Measurements from ENCODE around the gene NSG1. TPM values are rescaled to one million over a fixed set of nuclear protein-coding genes. Genes with fewer than 3 reads are reported as not detected.
A peak's percentile ranks its signal among the peaks of the same experiment; 100 is the strongest.
"Not testable (repeated sequence)": the region's sequence is repeated elsewhere in the genome, so short reads cannot be mapped to it uniquely, and the experiment has no call there.

NSG1 gene, protein sequence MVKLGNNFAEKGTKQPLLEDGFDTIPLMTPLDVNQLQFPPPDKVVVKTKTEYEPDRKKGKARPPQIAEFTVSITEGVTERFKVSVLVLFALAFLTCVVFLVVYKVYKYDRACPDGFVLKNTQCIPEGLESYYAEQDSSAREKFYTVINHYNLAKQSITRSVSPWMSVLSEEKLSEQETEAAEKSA
- 1.8 TPM for polyA plus RNA-seq (2013, experiment 1 of 2; ENCODE audit: insufficient read length)
- polyA plus RNA-seq (2013, experiment 2 of 2; ENCODE audit: insufficient read length), result 2.1 TPM

- DNase-seq, result peak; percentile 19
These were observed at the start of gene NSG1 for GRCh38 chr4:4386736-4387392. Gene NSG1, plus strand, starts transcription at chr4:4387102. Its CDS starts 528 bp downstream, at chr4:4387630.

DNA sequence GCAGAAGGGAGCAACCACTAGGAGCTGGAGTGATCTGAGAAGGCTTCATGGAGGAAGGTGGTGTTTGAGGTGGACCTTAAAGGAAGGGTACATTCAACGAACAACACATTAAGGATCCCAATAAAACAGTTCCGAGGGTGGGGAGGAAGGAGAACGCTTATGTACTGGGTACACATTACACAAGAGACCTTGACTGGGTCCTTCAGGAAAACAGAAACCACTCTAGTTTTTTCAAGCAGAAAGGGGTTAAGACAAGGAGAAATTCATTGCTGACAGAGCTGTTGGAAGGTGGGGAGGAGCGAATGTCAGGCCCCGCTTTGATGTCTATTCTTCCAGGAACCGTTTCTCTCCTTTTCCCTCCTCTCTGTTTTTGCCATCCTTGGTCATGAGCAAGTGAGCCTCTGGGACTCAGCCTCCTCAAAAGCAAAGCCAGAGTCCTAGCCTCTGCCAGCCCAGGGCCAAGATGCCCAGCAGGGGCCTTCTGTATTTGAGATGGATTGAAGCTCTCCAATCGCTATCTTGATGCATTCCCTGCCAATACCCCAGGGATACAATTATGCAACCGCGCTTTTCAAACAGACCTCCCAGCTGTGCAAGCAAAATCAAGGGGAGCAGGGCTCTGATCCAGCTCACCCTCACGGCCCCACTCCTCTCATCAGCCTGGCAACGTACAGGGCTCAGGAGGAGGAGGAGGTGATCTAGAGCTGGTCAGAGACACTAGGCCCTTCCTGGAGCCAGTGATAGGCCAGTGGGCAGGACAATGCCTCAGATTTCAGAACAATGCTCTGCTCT lies 48.5 kb upstream of the NSG1 start:
- DNase-seq, result no peak

GRCh38 chr4:4339504-4340085 lies 47.3 kb upstream of the NSG1 start:
- DNase-seq, result no peak

- no peak for DNase-seq
These were observed 44.8 kb upstream of the NSG1 start for GRCh38 chr4:4341861-4342650.

GRCh38 chr4:4343038-4343437 lies 43.9 kb upstream of the NSG1 start:
- DNase-seq, result no peak

- DNase-seq, result no peak
These were observed 41.9 kb upstream of the NSG1 start for GRCh38 chr4:4344915-4345527.

DNA sequence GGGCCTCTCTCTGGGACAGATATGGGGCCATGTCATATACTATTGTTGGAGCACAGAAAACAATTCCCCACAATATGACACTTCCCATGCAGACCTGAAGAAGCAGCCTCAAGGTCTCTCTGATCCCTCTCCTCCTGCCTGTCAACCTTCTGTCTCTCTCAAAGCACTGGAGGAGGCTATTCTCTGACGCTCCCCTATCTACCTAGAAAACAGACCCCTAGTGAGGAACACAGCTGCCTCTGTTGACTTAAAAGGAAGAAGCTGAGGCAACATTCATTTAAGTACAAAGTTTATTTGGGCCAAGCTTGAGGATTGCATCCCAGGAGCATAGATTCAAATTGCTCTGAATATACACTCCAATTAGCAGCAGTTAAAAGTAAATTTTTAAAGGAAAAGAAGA lies 39.3 kb upstream of the NSG1 start:
- DNase-seq, result no peak

DNA sequence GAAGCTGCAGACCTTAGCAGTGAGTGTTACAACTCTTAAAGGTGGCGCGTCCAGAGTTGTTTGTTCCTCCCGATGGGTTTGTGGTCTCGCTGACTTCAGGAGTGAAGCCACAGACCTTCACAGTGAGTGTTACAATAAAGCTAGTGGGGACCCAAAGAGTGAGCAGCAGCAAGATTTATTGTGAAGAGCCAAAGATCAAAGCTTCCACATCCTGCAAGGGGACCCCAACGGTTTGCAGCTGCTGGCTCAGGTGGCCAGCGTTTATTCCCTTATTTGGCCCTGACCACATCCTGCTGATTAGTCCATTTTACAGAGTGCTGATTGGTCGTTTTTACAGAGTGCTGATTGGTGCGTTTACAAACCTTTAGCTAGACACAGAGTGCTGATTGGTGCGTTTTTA lies 38.3 kb upstream of the NSG1 start:
- DNase-seq, result not testable (repeated sequence)

- no peak for DNase-seq
These were observed 37.0 kb upstream of the NSG1 start for GRCh38 chr4:4349867-4350266.

DNA sequence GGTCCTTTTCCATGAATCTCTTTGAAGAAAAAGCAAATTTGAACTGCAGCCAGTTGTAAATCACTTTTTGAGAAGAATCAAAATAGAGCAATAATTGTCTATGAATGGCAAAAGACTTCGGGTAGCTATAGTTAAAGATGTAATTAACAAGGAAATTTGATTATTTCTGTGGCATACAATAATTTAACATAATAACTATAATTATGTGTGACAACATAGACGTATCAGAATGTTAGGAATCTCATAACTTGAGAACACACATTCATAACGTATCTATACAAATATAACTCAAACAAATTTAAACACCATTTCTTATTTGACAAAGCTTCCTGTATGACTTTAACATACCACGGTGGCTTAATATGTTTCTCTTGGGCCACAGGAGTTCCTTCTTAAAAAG lies 36.0 kb upstream of the NSG1 start:
- DNase-seq, result no peak

- DNase-seq, result no peak
These were observed 31.6 kb upstream of the NSG1 start for GRCh38 chr4:4355302-4355701.

DNA sequence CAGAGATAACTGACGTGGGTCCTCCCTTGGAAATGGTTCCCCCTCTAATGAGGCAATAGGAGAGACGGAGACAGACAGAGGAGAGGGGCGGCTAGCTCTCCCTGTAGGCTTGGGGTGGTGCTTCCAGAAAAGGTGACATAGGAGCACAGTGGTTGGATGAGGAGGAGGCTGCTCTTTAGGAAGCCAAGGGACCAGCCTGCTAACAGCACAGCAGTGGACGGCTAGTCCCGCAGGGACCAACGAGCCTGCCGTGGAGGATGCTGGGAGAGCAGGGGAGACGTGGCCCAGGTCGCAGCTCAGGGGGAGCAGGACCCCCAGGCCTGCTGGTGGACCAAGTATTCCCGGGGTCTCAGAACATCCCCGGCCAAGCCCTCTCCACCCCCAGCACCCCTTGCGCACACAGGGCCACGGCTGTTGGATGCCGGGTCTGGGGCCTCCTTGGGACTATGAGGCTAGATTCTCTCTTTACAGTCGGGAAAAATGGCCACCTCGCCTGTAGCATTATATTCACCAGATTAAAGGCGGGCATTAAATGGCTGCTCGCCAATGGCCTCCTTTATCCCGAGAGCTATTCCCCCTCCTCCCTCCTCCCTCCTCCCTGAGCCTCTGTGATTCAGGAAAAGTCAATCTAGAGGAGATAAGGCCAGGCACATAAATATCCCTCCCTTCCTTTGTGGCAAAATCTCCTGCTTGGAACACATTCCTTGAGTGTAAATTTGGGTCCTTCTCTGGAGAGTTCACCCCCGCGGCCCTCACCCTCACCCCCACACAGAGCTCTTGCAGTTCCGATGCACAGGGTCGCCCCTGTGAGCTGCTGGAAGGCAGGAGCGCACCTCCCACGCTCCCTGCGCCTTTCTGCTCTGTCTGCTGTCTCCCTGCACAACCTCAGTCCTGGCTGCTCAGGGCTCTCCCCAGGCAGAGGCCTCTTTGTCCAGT lies 30.5 kb upstream of the NSG1 start:
- DNase-seq, result no peak

GRCh38 chr4:4358093-4358854 lies 28.6 kb upstream of the NSG1 start:
- no peak for DNase-seq

DNA sequence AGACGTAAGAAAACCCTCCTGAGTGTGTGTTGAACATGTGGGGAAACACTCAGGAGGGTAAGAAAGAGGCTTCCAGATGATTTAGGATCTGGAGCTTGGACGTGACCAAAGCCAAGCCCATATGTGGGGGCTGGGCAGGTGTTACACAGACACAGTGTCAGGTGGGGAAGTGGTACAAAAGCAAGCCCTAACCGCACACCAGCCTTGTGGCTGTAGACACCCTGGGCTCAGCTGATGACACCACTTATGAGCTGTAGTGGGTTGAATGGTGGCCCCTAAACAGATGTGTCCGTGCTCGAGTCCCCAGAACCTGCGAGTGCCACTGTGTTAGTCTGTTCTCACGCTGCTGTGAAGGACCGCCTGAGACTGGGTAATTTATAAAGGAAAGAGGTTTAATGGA lies 25.0 kb upstream of the NSG1 start:
- DNase-seq, result no peak

DNA sequence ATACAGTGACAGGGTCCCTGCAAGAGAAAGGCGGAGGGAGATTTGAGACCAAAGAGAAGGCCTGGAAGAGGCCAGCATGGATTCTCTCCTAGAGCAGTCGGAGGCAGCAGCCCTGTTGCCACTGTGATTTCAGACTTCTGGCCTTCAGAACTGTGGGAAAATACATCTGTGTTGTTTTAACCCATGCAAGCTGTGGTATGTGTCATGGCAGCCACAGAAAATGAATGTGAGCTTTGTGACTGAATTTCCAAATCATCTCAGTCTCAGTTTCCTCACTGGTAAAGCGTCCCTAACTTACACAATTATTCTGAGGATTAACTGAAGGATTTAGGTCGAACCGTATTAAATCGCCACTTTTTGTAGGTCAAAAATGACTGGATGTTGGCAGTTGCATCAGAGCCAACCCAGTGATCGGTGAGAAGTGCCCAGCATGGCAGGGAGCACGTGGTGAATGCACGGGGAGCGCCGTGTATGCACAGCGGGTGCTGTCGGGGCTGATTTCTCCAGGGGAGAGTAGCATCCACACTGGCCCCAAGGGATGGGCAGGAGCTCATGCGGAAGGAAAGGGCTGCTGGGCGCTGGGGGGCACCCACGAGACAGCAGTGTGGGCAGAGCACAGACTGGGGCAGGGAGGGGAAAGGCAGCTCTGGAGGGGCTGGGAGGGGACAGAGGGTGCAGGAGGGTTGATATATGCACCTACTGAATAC lies 23.8 kb upstream of the NSG1 start:
- DNase-seq, result peak; percentile 10

DNA sequence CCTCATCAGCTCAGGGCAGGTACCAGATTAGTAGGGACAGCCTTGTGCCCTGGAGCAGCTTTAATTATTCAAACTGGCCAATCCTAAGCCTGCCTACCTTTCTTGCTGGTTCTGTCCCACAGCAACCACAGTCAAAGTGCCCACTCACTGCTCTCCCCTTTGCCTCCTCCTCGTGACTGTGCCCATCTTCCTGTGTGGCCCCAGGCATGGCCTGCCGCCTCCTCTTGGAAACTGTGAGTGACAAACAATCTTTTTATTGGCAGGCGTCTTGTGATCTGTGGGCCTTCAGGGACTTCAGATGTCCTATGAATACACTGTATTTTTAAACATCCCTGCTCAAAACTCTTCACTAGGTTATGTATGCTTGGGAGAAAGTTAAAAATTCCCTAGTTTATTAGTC lies 22.8 kb upstream of the NSG1 start:
- DNase-seq, result no peak

- DNase-seq, result no peak
These were observed 22.3 kb upstream of the NSG1 start for GRCh38 chr4:4364486-4365208.

GRCh38 chr4:4368809-4369580 lies 17.9 kb upstream of the NSG1 start:
- no peak for DNase-seq

Data from fibroblast of skin of abdomen (primary cell).